ENCODE data around the gene GNL3. TPM values are rescaled to one million over a fixed set of nuclear protein-coding genes. Genes with fewer than 3 reads are reported as not detected.

The GNL3 gene
- total RNA-seq, 2 experiments from 2014 or later = 66.8 to 67.5 TPM

- Mint-ChIP-seq H3K27me3 (no peaks in the 10 kb centered on the region), H3K9me3 (peaks cover 47% of the 10 kb centered on the region), H3K4me1 (peaks cover 7% of the 10 kb centered on the region), H3K36me3 (ENCODE audit: low read depth) (peaks cover 70% of the 10 kb centered on the region), H3K4me3 (no peak overlapping the region), H3K27ac (no peak overlapping the region)
- CTCF ChIA-PET = no interaction called here
- no peak for DNase-seq
- POLR2A ChIA-PET = no interaction called here
These were observed 47.5 kb downstream of the GNL3 start for GRCh38 chr3:52733256-52733891.

- Mint-ChIP-seq H3K4me1 (no peaks in the 10 kb centered on the region), H3K27ac (no peak overlapping the region), H3K4me3 (no peak overlapping the region), H3K9me3 (peaks cover 4% of the 10 kb centered on the region), H3K27me3 (no peaks in the 10 kb centered on the region), H3K36me3 (ENCODE audit: low read depth) (peaks cover 33% of the 10 kb centered on the region)
- ChIA-PET CTCF (no interaction called here), POLR2A (interaction anchor here (1.1 kb wide), 1 partner anchor 305 kb away, joined by 4 read pairs; no protein-coding TSS in a partner anchor)
- DNase-seq = no peak
These were observed 53.9 kb downstream of the GNL3 start for GRCh38 chr3:52739730-52740129.

GRCh38 chr3:52742418-52743041, 56.7 kb downstream of the GNL3 start:
- no peaks in the 10 kb centered on the region for H3K4me1 Mint-ChIP-seq
- ChIA-PET POLR2A (no interaction called here), CTCF (interaction anchor here (0.6 to 1.6 kb wide), 6 partner anchors 41 to 368 kb away, joined by 3 to 6 read pairs (median 3); no protein-coding TSS in a partner anchor)
- H3K36me3 Mint-ChIP-seq (ENCODE audit: low read depth) = peaks cover 27% of the 10 kb centered on the region
- H3K27me3 Mint-ChIP-seq = no peaks in the 10 kb centered on the region
- H3K9me3 Mint-ChIP-seq = no peaks in the 10 kb centered on the region
- H3K27ac Mint-ChIP-seq = no peak overlapping the region
- DNase-seq = no peak
- no peak overlapping the region for H3K4me3 Mint-ChIP-seq

- Mint-ChIP-seq H3K27me3 (no peaks in the 10 kb centered on the region), H3K27ac (no peak overlapping the region), H3K9me3 (no peaks in the 10 kb centered on the region), H3K4me1 (no peaks in the 10 kb centered on the region), H3K4me3 (no peak overlapping the region), H3K36me3 (ENCODE audit: low read depth) (peaks cover 27% of the 10 kb centered on the region)
- no peak for DNase-seq
- ChIA-PET POLR2A (interaction anchor here (0.9 kb wide), 1 partner anchor 14 kb away, joined by 3 read pairs; no protein-coding TSS in a partner anchor), CTCF (interaction anchor here (1.3 to 1.6 kb wide), 2 partner anchors 78 to 181 kb away, joined by 3 to 5 read pairs; no protein-coding TSS in a partner anchor)
These were observed 57.3 kb downstream of the GNL3 start for GRCh38 chr3:52743152-52743551.

GRCh38 chr3:52743721-52744120, 57.9 kb downstream of the GNL3 start:
- POLR2A ChIA-PET = interaction anchor here (0.9 kb wide), 1 partner anchor 15 kb away, joined by 3 read pairs; no protein-coding TSS in a partner anchor

More at GRCh38 chr3:52743721-52744120, 57.9 kb downstream of the GNL3 start:
- DNase-seq = no peak
- H3K9me3 Mint-ChIP-seq = no peaks in the 10 kb centered on the region
- CTCF ChIA-PET = interaction anchor here (1.3 to 1.6 kb wide), 2 partner anchors 77 to 180 kb away, joined by 3 to 5 read pairs; no protein-coding TSS in a partner anchor
- no peak overlapping the region for H3K27ac Mint-ChIP-seq
- H3K4me3 Mint-ChIP-seq = no peak overlapping the region
- H3K27me3 Mint-ChIP-seq = no peaks in the 10 kb centered on the region
- no peaks in the 10 kb centered on the region for H3K4me1 Mint-ChIP-seq
- peaks cover 32% of the 10 kb centered on the region for H3K36me3 Mint-ChIP-seq (ENCODE audit: low read depth)

Other genes starting within 250 kb of the GNL3 start
- gene SEMA3G, start 240.9 kb upstream of the GNL3 start, total RNA-seq = under 1 TPM; 0.18 to 0.20 TPM
- 1 to 10 TPM; 2.3 to 2.5 TPM for gene TNNC1, start 232.0 kb upstream of the GNL3 start, total RNA-seq
- gene NISCH, start 230.4 kb upstream of the GNL3 start, total RNA-seq = 10 to 100 TPM; 73.8 to 75.0 TPM
- gene STAB1, start 190.7 kb upstream of the GNL3 start, total RNA-seq = not detected
- 10 to 100 TPM; 26.2 to 28.1 TPM for gene NT5DC2, start 152.2 kb upstream of the GNL3 start, total RNA-seq
- 10 to 100 TPM in 1 of 2 experiments, 1 to 10 TPM in 1; 8.7 to 10.7 TPM for gene UQCC5, start 149.4 kb upstream of the GNL3 start, total RNA-seq
- 10 to 100 TPM; 69.0 to 70.2 TPM for gene PBRM1, start 119 bp upstream of the GNL3 start, total RNA-seq
- 10 to 100 TPM; 43.4 to 46.7 TPM for gene GLT8D1, start 19.8 kb downstream of the GNL3 start, total RNA-seq
- 100 to 1,000 TPM; 107 to 108 TPM for gene SPCS1, start 20.1 kb downstream of the GNL3 start, total RNA-seq
- gene NEK4, start 84.9 kb downstream of the GNL3 start, total RNA-seq = 10 to 100 TPM; 17.8 to 19.1 TPM
- not detected for gene ITIH1, start 91.6 kb downstream of the GNL3 start, total RNA-seq
- gene ITIH3, start 108.8 kb downstream of the GNL3 start, total RNA-seq = not detected
- 10 to 100 TPM; 16.0 to 16.2 TPM for gene ITIH4, start 144.6 kb downstream of the GNL3 start, total RNA-seq
- 1 to 10 TPM; 3.3 to 4.4 TPM for gene MUSTN1, start 149.0 kb downstream of the GNL3 start, total RNA-seq
- gene STIMATE, start 211.5 kb downstream of the GNL3 start, total RNA-seq = 10 to 100 TPM; 31.9 to 34.7 TPM

Measured in activated CD4-positive, alpha-beta memory T cell treated with anti-CD3 and anti-CD28 coated beads, Interleukin-2, amount 10 ng/mL, durations not matched to agents 7 days and 5 days (primary cell).